PC-9 (cell line): ENCODE data around the gene ETV4.

Experiments used
- EZH2 ChIP-seq: fragments of 200-600 bp; sonication (generic); IDR thresholded peaks from 2 replicates; pipeline ENCODE4 v1.8.0; 2017; ENCODE audit warnings: antibody characterized with exemption, low read depth
- TF ChIP-seq, protein P1 (sequence below): fragments of 200-600 bp; sonication (generic); conservative IDR thresholded peaks from 2 replicates; pipeline ENCODE4 v1.6.1; 2017; ENCODE audit warnings: mixed run types, antibody characterized with exemption, mild to moderate bottlenecking, moderate library complexity

DNA sequence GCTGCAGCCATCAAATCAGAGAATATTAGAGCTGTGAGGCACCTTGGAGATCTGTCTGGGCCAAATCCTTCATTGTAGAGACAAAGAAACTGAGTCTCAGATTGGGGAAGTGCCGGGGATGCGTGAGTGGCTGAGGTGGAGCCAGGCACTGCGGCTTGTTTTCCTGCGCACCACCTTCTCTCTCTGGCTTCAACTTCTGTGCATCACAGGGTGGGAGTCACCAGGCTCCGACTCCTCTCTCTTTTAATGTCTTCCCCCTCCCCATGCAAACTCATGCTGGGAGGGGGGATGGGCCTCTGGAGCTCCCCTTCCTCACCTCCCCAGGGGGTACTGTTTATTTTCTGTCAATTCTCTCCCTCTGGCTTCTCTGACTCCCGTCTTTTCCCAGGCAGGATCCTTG, 8.7 kb upstream of the ETV4 start:
- TF ChIP-seq, protein P1, sequence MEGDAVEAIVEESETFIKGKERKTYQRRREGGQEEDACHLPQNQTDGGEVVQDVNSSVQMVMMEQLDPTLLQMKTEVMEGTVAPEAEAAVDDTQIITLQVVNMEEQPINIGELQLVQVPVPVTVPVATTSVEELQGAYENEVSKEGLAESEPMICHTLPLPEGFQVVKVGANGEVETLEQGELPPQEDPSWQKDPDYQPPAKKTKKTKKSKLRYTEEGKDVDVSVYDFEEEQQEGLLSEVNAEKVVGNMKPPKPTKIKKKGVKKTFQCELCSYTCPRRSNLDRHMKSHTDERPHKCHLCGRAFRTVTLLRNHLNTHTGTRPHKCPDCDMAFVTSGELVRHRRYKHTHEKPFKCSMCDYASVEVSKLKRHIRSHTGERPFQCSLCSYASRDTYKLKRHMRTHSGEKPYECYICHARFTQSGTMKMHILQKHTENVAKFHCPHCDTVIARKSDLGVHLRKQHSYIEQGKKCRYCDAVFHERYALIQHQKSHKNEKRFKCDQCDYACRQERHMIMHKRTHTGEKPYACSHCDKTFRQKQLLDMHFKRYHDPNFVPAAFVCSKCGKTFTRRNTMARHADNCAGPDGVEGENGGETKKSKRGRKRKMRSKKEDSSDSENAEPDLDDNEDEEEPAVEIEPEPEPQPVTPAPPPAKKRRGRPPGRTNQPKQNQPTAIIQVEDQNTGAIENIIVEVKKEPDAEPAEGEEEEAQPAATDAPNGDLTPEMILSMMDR = no peak
- TF ChIP-seq EZH2 = no peak
